ENCODE measurements around the gene WDR93. TPM values are rescaled to one million over a fixed set of nuclear protein-coding genes. Genes with fewer than 3 reads are reported as not detected.

The WDR93 gene
- total RNA-seq, 1 donor from 2014 or later, result not detected

DNA sequence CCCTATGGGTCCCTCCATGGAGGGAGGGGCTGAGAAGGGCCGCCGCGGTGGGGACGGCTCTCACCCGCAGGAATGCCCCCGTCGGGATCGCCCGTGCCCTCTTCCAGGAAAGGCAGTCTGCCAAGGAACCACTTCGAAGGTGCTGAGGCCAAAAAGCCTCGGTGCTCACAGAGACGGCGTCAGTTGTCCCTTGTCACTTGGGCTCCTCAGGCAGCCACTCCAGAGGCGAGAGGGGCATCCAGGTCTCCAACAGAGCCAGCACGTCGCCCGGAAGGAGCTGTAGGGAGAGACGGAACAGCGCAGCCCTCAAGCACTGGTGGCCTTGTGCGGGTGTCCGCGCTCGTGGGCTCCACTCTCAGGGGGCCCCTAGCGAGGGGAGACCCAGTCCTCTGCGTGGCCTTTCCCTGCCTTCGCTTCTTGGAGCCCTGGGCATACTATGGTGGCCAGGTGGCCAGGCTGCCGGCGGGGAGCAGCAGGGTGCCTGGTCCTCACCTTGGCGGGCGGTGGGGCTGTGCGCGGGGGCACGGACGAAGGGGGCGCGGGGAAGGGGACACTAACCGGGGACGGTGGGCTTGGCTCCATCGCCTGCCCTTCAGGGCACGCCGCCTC, 59.4 kb downstream of the WDR93 start:
- no peak for DNase-seq (ENCODE audit: extremely low spot score in 2 of 2)
- no peaks in the 10 kb centered on the region for H3K36me3 ChIP-seq
- no peaks in the 10 kb centered on the region for H3K9me3 ChIP-seq
- H3K4me1 ChIP-seq, result peaks cover 15% of the 10 kb centered on the region
- H3K4me3 ChIP-seq, result peak overlapping the region; percentile 51 to 79
- TF ChIP-seq, protein P1, sequence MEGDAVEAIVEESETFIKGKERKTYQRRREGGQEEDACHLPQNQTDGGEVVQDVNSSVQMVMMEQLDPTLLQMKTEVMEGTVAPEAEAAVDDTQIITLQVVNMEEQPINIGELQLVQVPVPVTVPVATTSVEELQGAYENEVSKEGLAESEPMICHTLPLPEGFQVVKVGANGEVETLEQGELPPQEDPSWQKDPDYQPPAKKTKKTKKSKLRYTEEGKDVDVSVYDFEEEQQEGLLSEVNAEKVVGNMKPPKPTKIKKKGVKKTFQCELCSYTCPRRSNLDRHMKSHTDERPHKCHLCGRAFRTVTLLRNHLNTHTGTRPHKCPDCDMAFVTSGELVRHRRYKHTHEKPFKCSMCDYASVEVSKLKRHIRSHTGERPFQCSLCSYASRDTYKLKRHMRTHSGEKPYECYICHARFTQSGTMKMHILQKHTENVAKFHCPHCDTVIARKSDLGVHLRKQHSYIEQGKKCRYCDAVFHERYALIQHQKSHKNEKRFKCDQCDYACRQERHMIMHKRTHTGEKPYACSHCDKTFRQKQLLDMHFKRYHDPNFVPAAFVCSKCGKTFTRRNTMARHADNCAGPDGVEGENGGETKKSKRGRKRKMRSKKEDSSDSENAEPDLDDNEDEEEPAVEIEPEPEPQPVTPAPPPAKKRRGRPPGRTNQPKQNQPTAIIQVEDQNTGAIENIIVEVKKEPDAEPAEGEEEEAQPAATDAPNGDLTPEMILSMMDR (IDR thresholded peaks at IDR 0.05), result no peak
- TF ChIP-seq POLR2A (IDR thresholded peaks at IDR 0.05) (no peak), POLR2AphosphoS5 (IDR thresholded peaks at IDR 0.05; ENCODE audit: insufficient read depth in 1 of 2, low read depth in 1 of 2) (no peak)
- no peak overlapping the region for H3K27ac ChIP-seq
- no peaks in the 10 kb centered on the region for H3K27me3 ChIP-seq
- intact Hi-C loops (cut with DNase I), result no loop called here

DNA sequence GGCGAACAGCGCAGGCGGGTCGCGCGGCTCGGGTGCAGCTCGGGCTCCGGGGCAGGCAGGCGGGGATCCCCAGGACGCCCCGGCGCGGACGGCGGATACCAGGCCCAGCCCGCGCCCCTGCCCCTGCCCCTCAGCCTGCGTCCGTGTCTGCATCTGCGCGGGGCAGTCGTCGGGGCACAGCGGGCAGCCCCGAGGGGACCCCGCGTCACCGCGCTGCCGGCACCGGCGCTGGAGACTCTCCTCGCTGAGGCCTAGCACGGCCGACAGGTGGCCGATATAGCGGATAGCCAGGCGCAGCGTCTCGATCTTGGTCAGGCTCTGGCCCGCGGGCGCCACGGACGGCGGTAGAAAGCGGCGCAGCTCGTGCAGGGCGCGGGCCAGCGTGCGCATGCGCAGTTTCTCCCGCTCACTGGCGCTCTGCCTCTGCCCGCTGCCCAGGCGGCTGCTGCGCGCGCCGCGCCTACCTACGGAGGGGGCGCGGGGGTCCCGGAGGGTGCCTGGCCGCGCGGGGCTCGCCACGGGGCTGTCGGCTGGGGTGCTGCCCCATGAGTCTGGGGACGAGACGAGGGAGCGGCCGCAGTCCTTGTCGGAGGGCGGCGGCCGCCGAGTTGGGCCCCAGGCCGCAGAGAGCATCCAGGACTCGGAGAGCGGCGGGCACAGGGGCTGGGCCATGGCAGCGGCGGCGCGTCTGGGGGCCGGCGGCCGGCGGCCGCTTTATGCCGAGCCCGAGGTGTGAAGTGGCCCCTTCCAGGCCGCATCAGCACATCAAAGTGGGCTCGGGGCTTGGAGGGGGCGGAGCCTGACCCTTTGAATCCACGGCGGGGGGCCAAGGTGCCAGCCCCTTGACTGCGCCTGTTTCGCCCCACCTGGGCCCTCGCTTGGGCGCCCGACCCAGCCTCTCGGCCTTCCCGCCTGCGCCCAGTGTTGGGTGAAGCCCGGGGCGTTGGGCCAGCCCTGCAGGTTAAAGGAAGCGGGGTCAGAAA, 60.2 kb downstream of the WDR93 start, which contains the start of gene MESP1:
Gene MESP1, minus strand, starts transcription at position 690 of the 983 bp plus-strand sequence. Its CDS starts 18 bp downstream, at position 672.
- no peak for TF ChIP-seq POLR2A (IDR thresholded peaks at IDR 0.05)
- TF ChIP-seq POLR2AphosphoS5 (IDR thresholded peaks at IDR 0.05; ENCODE audit: insufficient read depth in 1 of 2, low read depth in 1 of 2), result peak in 1 of 2 donors; percentile 34
- TF ChIP-seq, protein P1 (IDR thresholded peaks at IDR 0.05), result peak; percentile 30 to 83 (median 59)
- intact Hi-C loops (cut with DNase I), result no loop called here
- H3K36me3 ChIP-seq, result no peaks in the 10 kb centered on the region

DNA sequence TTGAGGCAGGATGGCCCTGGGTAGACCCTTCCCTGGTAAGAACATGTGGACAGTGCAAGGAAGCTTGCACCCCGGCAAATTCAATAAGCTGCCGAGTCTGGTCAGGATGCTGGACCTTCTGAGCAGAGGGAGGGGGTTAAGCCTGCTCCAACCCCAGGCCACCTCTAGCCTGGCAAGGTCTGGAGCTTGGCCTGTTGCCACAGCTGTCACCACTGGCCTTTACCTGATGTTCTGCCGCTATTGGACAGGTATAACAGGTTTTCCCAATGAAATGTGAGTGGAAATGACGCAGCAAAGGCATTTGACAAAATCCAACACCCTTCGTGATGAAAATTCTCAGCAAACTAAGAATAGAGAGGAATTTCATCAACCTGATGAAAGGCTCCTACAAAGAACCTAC, 61.1 kb downstream of the WDR93 start:
- H3K27ac ChIP-seq, result no peak overlapping the region
- no peak for DNase-seq (ENCODE audit: extremely low spot score in 2 of 2)
- intact Hi-C loops (cut with DNase I), result no loop called here
- H3K36me3 ChIP-seq, result no peaks in the 10 kb centered on the region
- TF ChIP-seq, protein P1 (IDR thresholded peaks at IDR 0.05), result no peak
- no peak for TF ChIP-seq POLR2A (IDR thresholded peaks at IDR 0.05)
- no peak for TF ChIP-seq POLR2AphosphoS5 (IDR thresholded peaks at IDR 0.05; ENCODE audit: insufficient read depth in 1 of 2, low read depth in 1 of 2)
- no peak overlapping the region for H3K4me3 ChIP-seq
- H3K27me3 ChIP-seq, result no peaks in the 10 kb centered on the region
- H3K4me1 ChIP-seq, result peaks cover 15% of the 10 kb centered on the region
- H3K9me3 ChIP-seq, result no peaks in the 10 kb centered on the region

More for the DNA sequence above, 60.2 kb downstream of the WDR93 start, which contains the start of gene MESP1:
- Histone ChIP-seq H3K27me3 (no peaks in the 10 kb centered on the region), H3K27ac (peak within 1 kb of the TSS; percentile 13), H3K4me3 (peak within 1 kb of the TSS; percentile 51 to 79), H3K4me1 (peaks cover 15% of the 10 kb centered on the region), H3K9me3 (no peaks in the 10 kb centered on the region)
- DNase-seq (ENCODE audit: extremely low spot score in 2 of 2), result no peak

DNA sequence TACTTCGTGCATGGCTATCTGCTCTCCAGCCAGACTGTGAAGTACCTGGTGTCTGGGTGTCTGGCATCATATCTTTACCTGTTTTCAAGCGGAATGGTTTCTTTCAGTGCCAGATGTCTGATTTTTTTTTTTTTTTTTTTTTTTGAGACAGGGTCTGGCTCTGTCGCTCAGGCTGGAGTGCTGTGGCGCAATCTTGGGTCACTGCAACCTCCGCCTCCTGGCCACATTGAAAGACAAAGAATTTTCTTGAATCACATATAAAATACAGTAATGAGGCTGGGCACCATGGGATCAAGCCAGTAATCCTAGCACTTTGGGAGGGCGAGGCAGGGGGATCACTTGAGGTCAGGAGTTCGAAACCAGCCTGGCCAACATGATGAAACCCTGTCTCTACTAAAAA, 63.2 kb downstream of the WDR93 start:
- peaks cover 15% of the 10 kb centered on the region for H3K4me1 ChIP-seq
- H3K27ac ChIP-seq, result no peak overlapping the region
- no peaks in the 10 kb centered on the region for H3K9me3 ChIP-seq
- TF ChIP-seq, protein P1 (IDR thresholded peaks at IDR 0.05), result no peak
- TF ChIP-seq POLR2A (IDR thresholded peaks at IDR 0.05) (no peak), POLR2AphosphoS5 (IDR thresholded peaks at IDR 0.05; ENCODE audit: insufficient read depth in 1 of 2, low read depth in 1 of 2) (no peak)
- no peak overlapping the region for H3K4me3 ChIP-seq
- no peak for DNase-seq (ENCODE audit: extremely low spot score in 2 of 2)
- intact Hi-C loops (cut with DNase I), result no loop called here
- no peaks in the 10 kb centered on the region for H3K27me3 ChIP-seq
- no peaks in the 10 kb centered on the region for H3K36me3 ChIP-seq

Measured in vagina (tissue), 2 donors.